Liver (tissue), 9 donors: ENCODE measurements around the gene FOXC2. TPM values are rescaled to one million over a fixed set of nuclear protein-coding genes. Genes with fewer than 3 reads are reported as not detected.

Experiments
- DNase-seq: peaks from one replicate; pipeline ENCODE4 v3.0.0-alpha.2; 2017; ENCODE audit warnings: low spot score
- H3K27ac ChIP-seq, 2 donors: one replicate each; pipeline ENCODE4 v1.7.0; 2013; ENCODE audit warnings: inconsistent platforms in 2 of 2, low read length in 2 of 2, control low read depth in 1 of 2, low read depth in 1 of 2, mild to moderate bottlenecking in 1 of 2
- H3K27me3 ChIP-seq, 4 donors: one replicate each; pipeline versions ENCODE4 v1.6.1 to v1.7.0; 2013; ENCODE audit warnings: low read length in 3 of 4, inconsistent platforms in 1 of 4, mild to moderate bottlenecking in 1 of 4, moderate library complexity in 1 of 4; ENCODE audit not compliant: control insufficient read depth in 4 of 4, insufficient read depth in 4 of 4
- H3K36me3 ChIP-seq, 4 donors: one replicate each; pipeline versions ENCODE4 v1.6.1 to v1.7.0; 2013; ENCODE audit warnings: low read length in 3 of 4, mild to moderate bottlenecking in 3 of 4, low read depth in 1 of 4, moderate library complexity in 1 of 4; ENCODE audit not compliant: control insufficient read depth in 4 of 4, insufficient read depth in 3 of 4
- H3K4me1 ChIP-seq, 4 donors: one replicate each; pipeline versions ENCODE4 v1.6.1 to v1.7.0; 2013; ENCODE audit warnings: low read length in 3 of 4, mild to moderate bottlenecking in 3 of 4, moderate library complexity in 1 of 4; ENCODE audit not compliant: control insufficient read depth in 4 of 4, insufficient read depth in 4 of 4
- H3K4me3 ChIP-seq, 3 donors: one replicate each; pipeline versions ENCODE4 v1.6.1 to v1.7.0; 2013; ENCODE audit warnings: low read length in 3 of 3, control low read depth in 1 of 3, low read depth in 1 of 3, mild to moderate bottlenecking in 1 of 3
- H3K9ac ChIP-seq, 2 donors: one replicate each; pipeline ENCODE4 v1.7.0; 2013; ENCODE audit warnings: low read length in 2 of 2, mild to moderate bottlenecking in 2 of 2, moderate library complexity in 2 of 2, control low read depth in 1 of 2, low read depth in 1 of 2
- H3K9me3 ChIP-seq, 4 donors: one replicate each; pipeline versions ENCODE4 v1.6.1 to v1.7.0; 2013; ENCODE audit warnings: low read length in 3 of 4; ENCODE audit not compliant: control insufficient read depth in 4 of 4
- EGR1 ChIP-seq, 2 donors: IDR thresholded peaks; 2 replicates each; pipeline ENCODE4 v1.6.1; 2016 to 2018; ENCODE audit warnings: antibody characterized with exemption in 2 of 2, low read depth in 2 of 2
- FOXA1 ChIP-seq: IDR thresholded peaks from 2 replicates; pipeline ENCODE4 v1.6.1; 2016; ENCODE audit warnings: antibody characterized with exemption
- FOXA2 ChIP-seq: IDR thresholded peaks from 2 replicates; pipeline ENCODE4 v1.6.1; 2016; ENCODE audit warnings: antibody characterized with exemption
- GABPA ChIP-seq, 2 donors: IDR thresholded peaks in 1 of 2; conservative IDR thresholded peaks in 1 of 2; 2 replicates each; pipeline ENCODE4 v1.6.1; 2016; ENCODE audit warnings: antibody characterized with exemption in 2 of 2, mild to moderate bottlenecking in 1 of 2, moderate library complexity in 1 of 2
- HNF4A ChIP-seq, 2 donors: conservative IDR thresholded peaks; 2 replicates each; pipeline ENCODE4 v1.6.1; 2016; ENCODE audit warnings: antibody characterized with exemption in 2 of 2, mild to moderate bottlenecking in 2 of 2
- HNF4G ChIP-seq: IDR thresholded peaks from 2 replicates; pipeline ENCODE4 v1.6.1; 2016; ENCODE audit warnings: antibody characterized with exemption
- MAX ChIP-seq: IDR thresholded peaks from 2 replicates; pipeline ENCODE4 v1.6.1; 2016; ENCODE audit warnings: antibody characterized with exemption
- NR2F2 ChIP-seq: IDR thresholded peaks from 2 replicates; pipeline ENCODE4 v1.6.1; 2016; ENCODE audit warnings: antibody characterized with exemption
- RAD21 ChIP-seq, 2 donors: IDR thresholded peaks; 2 replicates each; pipeline ENCODE4 v1.6.1; 2016; ENCODE audit warnings: antibody characterized with exemption in 2 of 2, mild to moderate bottlenecking in 2 of 2
- REST ChIP-seq: IDR thresholded peaks from 2 replicates; pipeline ENCODE4 v1.6.1; 2016; ENCODE audit warnings: antibody characterized with exemption, mild to moderate bottlenecking
- RXRA ChIP-seq, 2 donors: IDR thresholded peaks; 2 replicates each; pipeline ENCODE4 v1.6.1; 2017 to 2018; ENCODE audit warnings: antibody characterized with exemption in 2 of 2, mild to moderate bottlenecking in 1 of 2
- SP1 ChIP-seq: IDR thresholded peaks from 2 replicates; pipeline ENCODE4 v1.6.1; 2018; ENCODE audit warnings: antibody characterized with exemption, mild to moderate bottlenecking
- YY1 ChIP-seq: IDR thresholded peaks from 2 replicates; pipeline ENCODE4 v1.6.1; 2016; ENCODE audit warnings: antibody characterized with exemption, mild to moderate bottlenecking
- WGBS: extraction: QIAGEN DNeasy Blood & Tissue Kit; methylation state at CpG from one replicate; pipeline ENCODE4 v1.1.7; 2013; 5-methylcytosine and 5-hydroxymethylcytosine counted together
- polyA plus RNA-seq, 2 donors: library from polyadenylated mRNA; stranded (reverse) in 1 of 2; unstranded in 1 of 2; fragments of 200-250 nt in 1 of 2; fragments of >200 nt in 1 of 2; fragmentation: Nextera tagmentation in 1 of 2; extraction: Ambion mirVana in 1 of 2; gene quantifications; one replicate each; pipeline versions ENCODE4 v1.2.1 to v1.2.3, GENCODE V29; 2013 to 2015
- total RNA-seq, 2 donors: library from RNA; depleted of rRNA; stranded (reverse); fragments of >200 nt; gene quantifications; one replicate each; pipeline ENCODE4 v1.2.3, GENCODE V29; 2014
- donor health status: healthy.
- donor health status: healthy.
- donor health status: healthy.
- donor health status: healthy.
- donor health status: healthy.

FOXC2 gene
- total and polyA plus RNA-seq, 4 donors, result 0.03 to 0.09 (median 0.08) TPM; not detected in 1

DNA sequence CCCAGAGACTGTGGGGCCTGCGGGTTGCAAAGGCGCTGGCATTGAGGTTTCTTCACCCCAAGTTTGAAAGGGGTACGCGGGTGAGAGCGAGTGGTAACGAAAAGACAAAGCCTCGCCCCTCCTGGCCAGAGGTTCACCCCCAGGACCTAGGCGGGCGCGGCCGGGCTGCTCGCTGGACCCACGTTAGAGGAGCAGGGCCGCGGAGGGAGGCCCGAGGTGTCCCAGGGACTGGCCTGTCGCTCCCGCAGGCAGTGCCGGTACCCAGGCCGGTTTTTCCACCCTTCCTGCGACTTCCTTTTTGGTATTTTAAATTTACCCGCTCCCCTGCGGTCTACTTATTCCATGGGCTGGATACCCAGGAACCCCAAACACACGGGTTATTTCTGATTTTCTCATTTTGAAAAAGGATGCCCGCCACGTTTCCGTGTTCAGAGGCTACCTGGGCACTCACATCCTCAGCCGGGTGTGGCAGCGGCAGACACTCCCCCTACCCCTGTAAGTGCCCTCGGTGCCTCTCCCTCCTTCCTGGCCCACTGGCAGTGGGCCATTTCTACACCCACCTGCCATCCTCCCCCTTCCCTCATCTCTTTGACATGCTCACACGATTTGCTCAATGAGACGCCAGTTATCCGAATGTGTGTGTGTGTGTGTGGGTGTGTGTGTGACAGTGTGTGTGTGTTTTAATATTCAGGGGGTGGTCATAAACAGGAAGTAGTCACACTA is 10.1 kb downstream of the FOXC2 start (continued):
- TF ChIP-seq HNF4G (no peak), GABPA (IDR thresholded peaks at IDR 0.05 in 1 of 2, conservative IDR thresholded peaks at IDR 0.05 in 1 of 2) (no peak), MAX (no peak)

DNA sequence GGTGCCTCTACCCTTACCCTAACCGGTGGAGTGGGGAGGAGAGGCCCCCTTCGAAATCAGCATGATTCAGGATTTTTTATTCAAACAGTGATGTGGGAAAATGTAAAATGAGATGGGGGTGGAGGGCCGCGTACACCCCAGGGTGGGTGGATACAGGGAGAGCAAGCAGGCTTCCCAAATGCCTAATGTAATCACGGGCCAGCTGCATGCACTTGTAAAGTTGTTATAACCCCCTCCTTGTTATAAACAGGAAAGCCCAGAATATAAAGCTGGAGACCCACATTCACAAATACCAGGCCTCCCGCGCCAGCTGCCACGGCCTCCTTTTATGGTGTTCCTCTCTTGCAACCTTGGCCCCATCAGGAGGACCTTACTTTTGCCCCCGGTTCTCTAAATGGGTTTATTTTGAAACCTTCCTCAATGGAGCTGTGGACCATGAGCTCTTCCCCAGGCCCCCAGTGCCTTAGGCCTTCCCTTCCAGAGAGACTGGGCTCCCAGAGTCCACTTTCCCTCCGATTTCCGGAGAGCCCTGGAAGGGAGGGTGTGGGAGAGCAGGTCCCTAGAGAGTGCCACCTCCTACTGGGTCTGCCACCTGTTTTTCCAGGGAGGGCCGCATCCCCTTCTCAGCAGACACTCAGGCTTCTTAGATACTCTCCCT is 10.8 kb downstream of the FOXC2 start:
- no peak overlapping the region for H3K4me3 ChIP-seq
- H3K27me3 ChIP-seq, result peaks cover 8 to 38% (median 18%) of the 10 kb centered on the region in 4 donors
- no peak overlapping the region for H3K9ac ChIP-seq
- TF ChIP-seq REST, result no peak
- TF ChIP-seq NR2F2, result no peak
- 33% methylated on average over 12 of the region's 12 CpGs for WGBS
- no peak for DNase-seq
- H3K36me3 ChIP-seq, result no peaks in the 10 kb centered on the region
- peaks cover 0 to 3% (median 3%) of the 10 kb centered on the region in 4 donors for H3K4me1 ChIP-seq
- H3K9me3 ChIP-seq, result no peaks in the 10 kb centered on the region
- no peak overlapping the region for H3K27ac ChIP-seq

DNA sequence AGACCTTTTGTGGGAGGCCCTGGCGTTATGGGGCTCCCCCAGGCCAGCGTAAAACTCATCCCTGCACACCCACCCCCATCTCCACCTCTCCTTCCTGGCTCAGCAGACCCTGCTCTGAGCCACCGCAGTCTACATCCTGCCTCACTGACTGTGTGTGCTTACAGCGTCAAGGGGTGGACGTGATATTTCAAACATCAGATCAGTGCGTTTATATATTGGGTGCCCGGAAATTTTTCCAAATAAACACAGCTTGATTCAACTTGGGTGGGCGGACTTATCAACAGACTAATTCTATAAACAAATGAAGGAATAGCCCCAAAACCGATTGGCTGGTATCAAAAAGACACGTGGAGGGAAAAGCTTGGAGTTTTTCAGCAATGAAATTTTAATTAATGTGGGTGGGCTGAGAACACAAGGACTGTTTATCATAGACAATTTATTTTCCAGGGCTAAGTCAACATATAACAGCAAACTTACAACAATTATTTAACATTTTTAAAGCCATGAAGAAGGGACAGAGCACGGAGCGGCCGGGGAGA is 11.5 kb downstream of the FOXC2 start, which contains the start of gene FOXL1:
FOXL1 (plus strand) TSS at position 489 of the 539 bp plus-strand sequence. CDS start 175 bp downstream, outside the sequence.
- DNase-seq, result no peak
- peak within 1 kb of the TSS; percentile 18 to 28 for H3K27ac ChIP-seq
- WGBS, result 26% methylated on average over 13 of the region's 13 CpGs

More for the DNA sequence above, 11.5 kb downstream of the FOXC2 start, which contains the start of gene FOXL1:
- peaks cover 8 to 31% (median 17%) of the 10 kb centered on the region in 4 donors for H3K27me3 ChIP-seq
- no peaks in the 10 kb centered on the region for H3K9me3 ChIP-seq
- no peaks in the 10 kb centered on the region for H3K36me3 ChIP-seq
- no peak within 1 kb of the TSS for H3K4me3 ChIP-seq
- H3K9ac ChIP-seq, result no peak within 1 kb of the TSS
- TF ChIP-seq SP1, result no peak
- TF ChIP-seq RAD21 (IDR thresholded peaks at IDR 0.05), result no peak
- TF ChIP-seq FOXA1, result no peak
- no peak for TF ChIP-seq HNF4G
- no peak for TF ChIP-seq RXRA (IDR thresholded peaks at IDR 0.05)
- TF ChIP-seq REST, result no peak
- TF ChIP-seq GABPA (IDR thresholded peaks at IDR 0.05 in 1 of 2, conservative IDR thresholded peaks at IDR 0.05 in 1 of 2), result no peak
- TF ChIP-seq FOXA2, result no peak
- TF ChIP-seq YY1, result no peak
- TF ChIP-seq HNF4A (conservative IDR thresholded peaks at IDR 0.05), result no peak
- no peak for TF ChIP-seq EGR1 (IDR thresholded peaks at IDR 0.05; ENCODE audit: low read depth in 2 of 2)
- peaks cover 0 to 3% (median 3%) of the 10 kb centered on the region in 4 donors for H3K4me1 ChIP-seq
